ENCODE data around the gene LRRN4CL. TPM values are rescaled to one million over a fixed set of nuclear protein-coding genes. Genes with fewer than 3 reads are reported as not detected.

The LRRN4CL gene
- total RNA-seq, 2 donors from 2014 or later: 2.8 to 8.0 TPM

- TF ChIP-seq POLR2A (IDR thresholded peaks at IDR 0.05) (no peak), POLR2AphosphoS5 (IDR thresholded peaks at IDR 0.05) (no peak)
- TF ChIP-seq, protein P1, sequence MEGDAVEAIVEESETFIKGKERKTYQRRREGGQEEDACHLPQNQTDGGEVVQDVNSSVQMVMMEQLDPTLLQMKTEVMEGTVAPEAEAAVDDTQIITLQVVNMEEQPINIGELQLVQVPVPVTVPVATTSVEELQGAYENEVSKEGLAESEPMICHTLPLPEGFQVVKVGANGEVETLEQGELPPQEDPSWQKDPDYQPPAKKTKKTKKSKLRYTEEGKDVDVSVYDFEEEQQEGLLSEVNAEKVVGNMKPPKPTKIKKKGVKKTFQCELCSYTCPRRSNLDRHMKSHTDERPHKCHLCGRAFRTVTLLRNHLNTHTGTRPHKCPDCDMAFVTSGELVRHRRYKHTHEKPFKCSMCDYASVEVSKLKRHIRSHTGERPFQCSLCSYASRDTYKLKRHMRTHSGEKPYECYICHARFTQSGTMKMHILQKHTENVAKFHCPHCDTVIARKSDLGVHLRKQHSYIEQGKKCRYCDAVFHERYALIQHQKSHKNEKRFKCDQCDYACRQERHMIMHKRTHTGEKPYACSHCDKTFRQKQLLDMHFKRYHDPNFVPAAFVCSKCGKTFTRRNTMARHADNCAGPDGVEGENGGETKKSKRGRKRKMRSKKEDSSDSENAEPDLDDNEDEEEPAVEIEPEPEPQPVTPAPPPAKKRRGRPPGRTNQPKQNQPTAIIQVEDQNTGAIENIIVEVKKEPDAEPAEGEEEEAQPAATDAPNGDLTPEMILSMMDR (IDR thresholded peaks at IDR 0.05): no peak
- no peak overlapping the region for H3K4me3 ChIP-seq
- H3K36me3 ChIP-seq: peaks cover 9 to 15% of the 10 kb centered on the region in 2 donors
- intact Hi-C loops (cut with DNase I): no loop called here
- peak overlapping the region in 1 of 2 donors; percentile 27 for H3K27ac ChIP-seq
- no peak for DNase-seq (ENCODE audit: low spot score)
- H3K27me3 ChIP-seq (replicated peaks; ENCODE audit: insufficient read depth): no peaks in the 10 kb centered on the region
- peaks cover 16% of the 10 kb centered on the region for H3K4me1 ChIP-seq (replicated peaks)
- 72% methylated on average over 6 of the region's 6 CpGs for WGBS
- H3K9me3 ChIP-seq: no peaks in the 10 kb centered on the region
Observed at GRCh38 chr11:62712276-62712812, 23.0 kb upstream of the LRRN4CL start.

DNA sequence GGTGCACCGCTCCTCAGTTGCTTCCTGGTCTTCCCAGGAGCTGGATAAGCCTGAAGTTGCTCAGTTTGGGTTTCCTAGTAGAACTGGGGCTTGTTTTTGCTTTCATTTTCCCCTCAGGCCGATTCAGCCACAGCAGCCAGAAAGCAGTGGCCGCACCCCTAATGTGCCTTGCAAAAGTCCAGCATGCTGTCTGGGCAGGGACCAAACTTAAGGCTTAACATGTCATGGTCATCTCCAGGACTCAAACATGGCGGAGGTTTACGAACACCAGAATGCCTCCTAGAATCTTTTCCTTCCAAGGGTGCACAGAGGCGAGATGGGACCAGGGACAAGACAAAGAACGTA lies 20.6 kb upstream of the LRRN4CL start:
- H3K27me3 ChIP-seq (replicated peaks; ENCODE audit: insufficient read depth): no peaks in the 10 kb centered on the region
- no peak for TF ChIP-seq POLR2AphosphoS5 (IDR thresholded peaks at IDR 0.05)
- TF ChIP-seq, protein P1 (IDR thresholded peaks at IDR 0.05): no peak
- no peak for TF ChIP-seq POLR2A (IDR thresholded peaks at IDR 0.05)
- H3K36me3 ChIP-seq: peaks cover 0 to 10% of the 10 kb centered on the region in 2 donors
- intact Hi-C loops (cut with DNase I): no loop called here
- 67% methylated on average over 7 of the region's 7 CpGs for WGBS
- peak overlapping the region; percentile 35 to 50 for H3K4me3 ChIP-seq
- DNase-seq (ENCODE audit: low spot score): no peak
- H3K4me1 ChIP-seq (replicated peaks): peaks cover 14% of the 10 kb centered on the region
- peak overlapping the region; percentile 94 to 96 for H3K27ac ChIP-seq
- no peaks in the 10 kb centered on the region for H3K9me3 ChIP-seq

- Histone ChIP-seq H3K4me1 (replicated peaks) (peaks cover 14% of the 10 kb centered on the region), H3K9me3 (no peaks in the 10 kb centered on the region), H3K36me3 (peaks cover 0 to 8% of the 10 kb centered on the region in 2 donors), H3K27me3 (replicated peaks; ENCODE audit: insufficient read depth) (no peaks in the 10 kb centered on the region), H3K4me3 (peak overlapping the region; percentile 35 to 50), H3K27ac (peak overlapping the region; percentile 94 to 96)
- 2% methylated on average over 47 of the region's 47 CpGs for WGBS
- intact Hi-C loops (cut with DNase I): loop anchor here (5.0 kb wide), 1 partner anchor 107 kb away; the partner anchor contains the start of gene MTA2
- TF ChIP-seq POLR2AphosphoS5 (IDR thresholded peaks at IDR 0.05) (peak; percentile 97), POLR2A (IDR thresholded peaks at IDR 0.05) (peak; percentile 73)
- TF ChIP-seq, protein P1 (IDR thresholded peaks at IDR 0.05): peak in 3 of 4 experiments; percentile 21 to 30 (median 23)
- peak; percentile 97 for DNase-seq (ENCODE audit: low spot score)
Observed at GRCh38 chr11:62709247-62710000, 20.1 kb upstream of the LRRN4CL start.

- intact Hi-C loops (cut with DNase I): loop anchor here (5.0 kb wide), 1 partner anchor 106 kb away; the partner anchor contains the start of gene MTA2
- peaks cover 14% of the 10 kb centered on the region for H3K4me1 ChIP-seq (replicated peaks)
- peak; percentile 19 for DNase-seq (ENCODE audit: low spot score)
- TF ChIP-seq POLR2A (IDR thresholded peaks at IDR 0.05) (no peak), POLR2AphosphoS5 (IDR thresholded peaks at IDR 0.05) (no peak)
- TF ChIP-seq, protein P1 (IDR thresholded peaks at IDR 0.05): no peak
- WGBS: 3% methylated on average over 7 of the region's 7 CpGs
- no peaks in the 10 kb centered on the region for H3K27me3 ChIP-seq (replicated peaks; ENCODE audit: insufficient read depth)
- H3K9me3 ChIP-seq: no peaks in the 10 kb centered on the region
- peaks cover 0 to 2% of the 10 kb centered on the region in 2 donors for H3K36me3 ChIP-seq
- H3K27ac ChIP-seq: peak overlapping the region; percentile 94 to 96
- H3K4me3 ChIP-seq: peak overlapping the region; percentile 35 to 50
Observed at GRCh38 chr11:62708793-62709192, 19.5 kb upstream of the LRRN4CL start.
